HG03280 (cell line): ENCODE results near the gene EXOC4.
"Not testable (repeated sequence)": the region's sequence is repeated elsewhere in the genome, so short reads cannot be mapped to it uniquely, and the experiment has no call there.

Source experiments
- ATAC-seq: cut with Tn5 transposase; IDR thresholded peaks from one replicate; pipeline ENCODE4 v1.9.1; 2021; ENCODE audit warnings: mild to moderate bottlenecking, moderate library complexity; ENCODE audit not compliant: unreplicated experiment

EXOC4 gene

GRCh38 chr7:133948588-133948987 is 695.7 kb downstream of the EXOC4 start:
- ATAC-seq: no peak

GRCh38 chr7:133950855-133951254 is 698.0 kb downstream of the EXOC4 start:
- ATAC-seq: no peak

- ATAC-seq: no peak
Observed at GRCh38 chr7:133955208-133955607, 702.3 kb downstream of the EXOC4 start.

- ATAC-seq: no peak
Observed at GRCh38 chr7:133957845-133958244, 705.0 kb downstream of the EXOC4 start.

- ATAC-seq: no peak
Observed at GRCh38 chr7:133958822-133959221, 705.9 kb downstream of the EXOC4 start.

- no peak for ATAC-seq
Observed at GRCh38 chr7:133959505-133959904, 706.6 kb downstream of the EXOC4 start.

GRCh38 chr7:133961724-133962123 is 708.8 kb downstream of the EXOC4 start:
- ATAC-seq: no peak

GRCh38 chr7:133962646-133963045 is 709.8 kb downstream of the EXOC4 start:
- no peak for ATAC-seq

- ATAC-seq: no peak
Observed at GRCh38 chr7:133963629-133964028, 710.8 kb downstream of the EXOC4 start.

GRCh38 chr7:133971625-133972024 is 718.7 kb downstream of the EXOC4 start:
- ATAC-seq: no peak

GRCh38 chr7:133973710-133974109 is 720.8 kb downstream of the EXOC4 start:
- ATAC-seq: no peak

- ATAC-seq: no peak
Observed at GRCh38 chr7:133975130-133975529, 722.3 kb downstream of the EXOC4 start.

GRCh38 chr7:133976140-133976539 is 723.3 kb downstream of the EXOC4 start:
- no peak for ATAC-seq

- no peak for ATAC-seq
Observed at GRCh38 chr7:133977409-133978274, 724.8 kb downstream of the EXOC4 start.

- ATAC-seq: no peak
Observed at GRCh38 chr7:133978502-133979295, 725.8 kb downstream of the EXOC4 start.

- no peak for ATAC-seq
Observed at GRCh38 chr7:133980804-133981203, 727.9 kb downstream of the EXOC4 start.

- no peak for ATAC-seq
Observed at GRCh38 chr7:133983685-133984419, 731.0 kb downstream of the EXOC4 start.

- ATAC-seq: no peak
Observed at GRCh38 chr7:133985300-133985699, 732.4 kb downstream of the EXOC4 start.

GRCh38 chr7:133987582-133987981 is 734.7 kb downstream of the EXOC4 start:
- ATAC-seq: no peak

GRCh38 chr7:133993547-133993946 is 740.7 kb downstream of the EXOC4 start:
- no peak for ATAC-seq

GRCh38 chr7:133994100-133994499 is 741.2 kb downstream of the EXOC4 start:
- ATAC-seq: not testable (repeated sequence)
